ENCODE measurements around the gene TMEM163. TPM values are rescaled to one million over a fixed set of nuclear protein-coding genes. Genes with fewer than 3 reads are reported as not detected.

TMEM163 gene
- polyA plus RNA-seq, 3 donors, result 0.01 TPM; not detected in 2

DNA sequence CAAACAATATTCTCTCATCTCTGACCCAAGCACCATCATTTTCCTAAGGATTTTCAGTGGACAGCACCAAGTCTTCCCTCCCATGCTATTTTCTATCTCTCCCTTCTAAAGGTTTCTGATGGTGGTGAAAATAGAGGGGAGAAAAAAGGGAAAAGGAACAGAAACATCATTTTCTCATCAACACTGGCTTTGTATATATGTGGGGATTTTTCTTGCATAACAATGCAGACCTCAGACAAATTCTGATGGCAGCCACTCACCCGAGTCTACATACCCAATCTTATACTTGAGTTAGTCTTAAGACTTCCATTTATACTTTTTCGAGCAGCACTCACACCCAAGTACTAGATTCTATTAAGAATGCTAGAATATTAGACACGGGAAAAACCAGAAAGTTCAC is 95.8 kb downstream of the TMEM163 start:
- no peak overlapping the region for H3K9ac ChIP-seq (ENCODE audit: insufficient read depth, low read length, poor library complexity, severe bottlenecking)
- no peak overlapping the region for H3K4me2 ChIP-seq (replicated peaks; ENCODE audit: extremely low read depth, low read length, poor library complexity, severe bottlenecking)
- H3K36me3 Mint-ChIP-seq, result no peaks in the 10 kb centered on the region

DNA sequence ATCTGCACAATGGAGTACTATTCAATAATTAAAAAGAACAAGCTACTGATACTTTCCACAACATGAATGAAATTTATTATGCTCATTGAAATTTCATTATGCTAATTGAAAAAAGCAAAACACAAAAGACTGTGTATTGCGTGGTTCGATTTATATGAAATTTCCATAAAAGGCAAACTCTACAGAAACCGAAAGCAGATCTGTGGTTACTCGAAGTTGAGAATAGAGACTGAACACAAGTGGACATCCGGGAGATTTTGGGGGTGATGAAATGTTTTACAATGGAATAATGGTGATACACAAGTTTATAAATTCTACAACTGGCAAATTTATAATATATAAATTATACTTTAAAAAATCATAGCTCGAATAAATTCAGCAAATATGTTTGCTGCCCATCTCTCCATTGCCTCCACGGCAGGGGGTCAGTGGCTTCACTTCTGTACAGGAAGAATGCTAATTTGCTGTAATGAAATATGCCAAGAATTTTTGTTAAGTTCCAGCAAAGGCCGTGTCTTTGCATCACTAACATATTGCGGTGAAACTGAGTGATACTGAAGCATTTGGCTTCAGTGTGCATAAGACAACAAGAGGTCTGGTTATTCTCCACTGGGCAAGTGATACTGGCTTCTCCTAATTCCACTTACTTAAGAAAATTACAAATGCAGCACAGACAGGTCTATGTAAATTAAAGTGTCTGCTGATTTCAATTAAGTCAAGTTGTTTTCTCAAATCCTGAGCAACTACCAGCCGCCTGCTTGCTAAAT is 96.7 kb downstream of the TMEM163 start:
- TF ChIP-seq, protein P1, sequence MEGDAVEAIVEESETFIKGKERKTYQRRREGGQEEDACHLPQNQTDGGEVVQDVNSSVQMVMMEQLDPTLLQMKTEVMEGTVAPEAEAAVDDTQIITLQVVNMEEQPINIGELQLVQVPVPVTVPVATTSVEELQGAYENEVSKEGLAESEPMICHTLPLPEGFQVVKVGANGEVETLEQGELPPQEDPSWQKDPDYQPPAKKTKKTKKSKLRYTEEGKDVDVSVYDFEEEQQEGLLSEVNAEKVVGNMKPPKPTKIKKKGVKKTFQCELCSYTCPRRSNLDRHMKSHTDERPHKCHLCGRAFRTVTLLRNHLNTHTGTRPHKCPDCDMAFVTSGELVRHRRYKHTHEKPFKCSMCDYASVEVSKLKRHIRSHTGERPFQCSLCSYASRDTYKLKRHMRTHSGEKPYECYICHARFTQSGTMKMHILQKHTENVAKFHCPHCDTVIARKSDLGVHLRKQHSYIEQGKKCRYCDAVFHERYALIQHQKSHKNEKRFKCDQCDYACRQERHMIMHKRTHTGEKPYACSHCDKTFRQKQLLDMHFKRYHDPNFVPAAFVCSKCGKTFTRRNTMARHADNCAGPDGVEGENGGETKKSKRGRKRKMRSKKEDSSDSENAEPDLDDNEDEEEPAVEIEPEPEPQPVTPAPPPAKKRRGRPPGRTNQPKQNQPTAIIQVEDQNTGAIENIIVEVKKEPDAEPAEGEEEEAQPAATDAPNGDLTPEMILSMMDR (IDR thresholded peaks at IDR 0.05), result no peak
- no peaks in the 10 kb centered on the region for H3K36me3 Mint-ChIP-seq
- H3K9me3 ChIP-seq (replicated peaks in 1 of 2; ENCODE audit: control insufficient read depth in 1 of 2, insufficient read depth in 1 of 2, low read length in 2 of 2), result peaks cover 8 to 9% of the 10 kb centered on the region in 2 donors
- no peaks in the 10 kb centered on the region for H3K36me3 ChIP-seq (replicated peaks in 1 of 2; ENCODE audit: control insufficient read depth in 1 of 2, insufficient read depth in 2 of 2, low read length in 2 of 2)
- H3K4me1 Mint-ChIP-seq, result peaks cover 6% of the 10 kb centered on the region
- H3K27me3 ChIP-seq (ENCODE audit: control insufficient read depth in 2 of 2, insufficient read depth in 2 of 2, low read length in 2 of 2), result no peaks in the 10 kb centered on the region
- no peaks in the 10 kb centered on the region for H3K79me2 ChIP-seq (ENCODE audit: insufficient read depth, low read length)
- peaks cover 0 to 5% (median 0%) of the 10 kb centered on the region in 3 donors for H3K27me3 Mint-ChIP-seq (ENCODE audit: low read depth in 3 of 3)
- H2AFZ ChIP-seq (ENCODE audit: insufficient read depth, low read depth, low read length, poor library complexity, severe bottlenecking), result no peak overlapping the region
- no peak overlapping the region for H3K4me3 ChIP-seq (replicated peaks in 1 of 3; ENCODE audit: low read depth in 2 of 3, low read length in 3 of 3)
- no peaks in the 10 kb centered on the region for H4K20me1 ChIP-seq (ENCODE audit: insufficient read depth, low read length)
- no peak overlapping the region for H3K9ac ChIP-seq (ENCODE audit: insufficient read depth, low read length, poor library complexity, severe bottlenecking)
- no peak overlapping the region for H3K4me2 ChIP-seq (replicated peaks; ENCODE audit: extremely low read depth, low read length, poor library complexity, severe bottlenecking)
- H3K4me3 Mint-ChIP-seq, result no peak overlapping the region
- no peak overlapping the region for H3K27ac ChIP-seq (ENCODE audit: low read depth in 1 of 2, low read length in 2 of 2)
- no peak overlapping the region for H3K27ac Mint-ChIP-seq
- H3K4me1 ChIP-seq (ENCODE audit: control insufficient read depth in 1 of 2, insufficient read depth in 2 of 2, low read length in 2 of 2), result no peaks in the 10 kb centered on the region
- H3K9me3 Mint-ChIP-seq, result peaks cover 5 to 16% (median 7%) of the 10 kb centered on the region in 7 donors
- DNase-seq, result no peak
- 90% methylated on average over 2 of the region's 10 CpGs for WGBS (ENCODE audit: insufficient coverage)
- intact Hi-C loops (cut with micrococcal nuclease), result no loop called here

More for the DNA sequence above, 95.8 kb downstream of the TMEM163 start:
- no peak overlapping the region for H3K4me3 ChIP-seq (replicated peaks in 1 of 3; ENCODE audit: low read depth in 2 of 3, low read length in 3 of 3)
- no CpG with 5 or more reads among the region's 3 CpGs for WGBS (ENCODE audit: insufficient coverage)
- Mint-ChIP-seq H3K9me3 (peaks cover 0 to 12% (median 7%) of the 10 kb centered on the region in 7 donors), H3K27ac (peak overlapping the region in 2 of 7 donors; percentile 8 to 10), H3K4me3 (no peak overlapping the region), H3K4me1 (peaks cover 6% of the 10 kb centered on the region), H3K27me3 (ENCODE audit: low read depth in 3 of 3) (peaks cover 0 to 5% (median 0%) of the 10 kb centered on the region in 3 donors)
- H3K9me3 ChIP-seq (replicated peaks in 1 of 2; ENCODE audit: control insufficient read depth in 1 of 2, insufficient read depth in 1 of 2, low read length in 2 of 2), result peaks cover 8 to 9% of the 10 kb centered on the region in 2 donors
- no peaks in the 10 kb centered on the region for H3K4me1 ChIP-seq (ENCODE audit: control insufficient read depth in 1 of 2, insufficient read depth in 2 of 2, low read length in 2 of 2)
- TF ChIP-seq, protein P1 (IDR thresholded peaks at IDR 0.05), result no peak
- H3K36me3 ChIP-seq (replicated peaks in 1 of 2; ENCODE audit: control insufficient read depth in 1 of 2, insufficient read depth in 2 of 2, low read length in 2 of 2), result no peaks in the 10 kb centered on the region
- H2AFZ ChIP-seq (ENCODE audit: insufficient read depth, low read depth, low read length, poor library complexity, severe bottlenecking), result no peak overlapping the region
- H3K27ac ChIP-seq (ENCODE audit: low read depth in 1 of 2, low read length in 2 of 2), result no peak overlapping the region
- H3K79me2 ChIP-seq (ENCODE audit: insufficient read depth, low read length), result no peaks in the 10 kb centered on the region
- no peaks in the 10 kb centered on the region for H3K27me3 ChIP-seq (ENCODE audit: control insufficient read depth in 2 of 2, insufficient read depth in 2 of 2, low read length in 2 of 2)
- no peaks in the 10 kb centered on the region for H4K20me1 ChIP-seq (ENCODE audit: insufficient read depth, low read length)
- intact Hi-C loops (cut with micrococcal nuclease), result no loop called here
- DNase-seq, result peak in 1 of 3 donors; percentile 6
